Psoas muscle (tissue), 8 donors: Measurements from ENCODE around the gene FGFRL1. TPM values are rescaled to one million over a fixed set of nuclear protein-coding genes. Genes with fewer than 3 reads are reported as not detected.
"Not testable (repeated sequence)": the region's sequence is repeated elsewhere in the genome, so short reads cannot be mapped to it uniquely, and the experiment has no call there.

Experiments used
- ATAC-seq, 4 donors: fragments of 200-7000 bp; cut with Tn5 transposase; one replicate each; pipeline ENCODE4 v1.9.1; 2020; ENCODE audit warnings: moderate library complexity in 3 of 4, mild to moderate bottlenecking in 2 of 4
- DNase-seq, 2 donors: peaks; one replicate each; pipeline ENCODE4 v3.0.0-alpha.2; 2020
- H3K27ac ChIP-seq: fragments of 200-600 bp; one replicate; pipeline ENCODE4 v1.8.0; 2022
- H3K27me3 ChIP-seq, 3 donors: fragments of 200-600 bp in 1 of 3; one replicate each; pipeline versions ENCODE4 v1.6.1 to v1.8.0; 2013 to 2022; ENCODE audit warnings: low read length in 2 of 3, mild to moderate bottlenecking in 2 of 3, moderate library complexity in 1 of 3; ENCODE audit not compliant: insufficient read depth in 3 of 3
- H3K36me3 ChIP-seq, 2 donors: fragments of 200-600 bp in 1 of 2; one replicate each; pipeline versions ENCODE4 v1.6.1 to v1.8.0; 2013 to 2022; ENCODE audit warnings: low read depth in 1 of 2, mild to moderate bottlenecking in 1 of 2, moderate library complexity in 1 of 2; ENCODE audit not compliant: insufficient read depth in 1 of 2
- H3K4me1 ChIP-seq: fragments of 200-600 bp; one replicate; pipeline ENCODE4 v1.8.0; 2022
- H3K4me3 ChIP-seq: fragments of 200-600 bp; one replicate; pipeline ENCODE4 v1.8.0; 2022; ENCODE audit warnings: mild to moderate bottlenecking
- H3K9me3 ChIP-seq: fragments of 200-600 bp; one replicate; pipeline ENCODE4 v1.8.0; 2022
- CTCF ChIP-seq: fragments of 200-600 bp; IDR thresholded peaks from one replicate; pipeline ENCODE4 v1.8.0; 2022; ENCODE audit warnings: antibody characterized with exemption
- WGBS, 3 donors: extraction: QIAGEN DNeasy Blood & Tissue Kit; methylation state at CpG; one replicate each; pipeline versions ENCODE4 v1.1.6 to v1.1.7; 2013; 5-methylcytosine and 5-hydroxymethylcytosine counted together
- intact Hi-C, 2 donors: fragments of 100-400 bp; cut with DNase I; formaldehyde crosslinking; loops; one replicate each; pipeline versions ENCODE4 v1.11.0 to v1.14.2; 2022
- polyA plus RNA-seq, 3 donors: library from polyadenylated mRNA; stranded (reverse); fragments of 200-250 nt; gene quantifications; one replicate each; pipeline ENCODE4 v1.2.3, GENCODE V29; 2013
- total RNA-seq, 4 donors: library from RNA; stranded (reverse); fragmentation: NEBNext Ultra II Directional in 2 of 4; extraction: Animal tissue kit (Norgen Biotek cat#: 25700) in 2 of 4; gene quantifications; one replicate each; pipeline versions ENCODE4 v1.2.1 to v1.2.4, GENCODE V29; 2021 to 2023
- donor health status: healthy with polysubstance abuse.
- donor health status: DM: no; HTN: no; CAD: no; lungs with moderate emphysema.
- donor health status: Bipolar disorder and iron deficiency.
- donor health status: healthy.
- donor health status: DM: yes; HTN: yes; CAD: no.
- donor health status: DM: no; HTN: no; CAD: no.
- donor health status: DM: no; HTN: no; CAD: no.
- donor health status: DM: yes; HTN: yes; CAD: no.

Gene FGFRL1
- total and polyA plus RNA-seq, 7 donors: 9.8 to 41.2 (median 15.5) TPM

DNA sequence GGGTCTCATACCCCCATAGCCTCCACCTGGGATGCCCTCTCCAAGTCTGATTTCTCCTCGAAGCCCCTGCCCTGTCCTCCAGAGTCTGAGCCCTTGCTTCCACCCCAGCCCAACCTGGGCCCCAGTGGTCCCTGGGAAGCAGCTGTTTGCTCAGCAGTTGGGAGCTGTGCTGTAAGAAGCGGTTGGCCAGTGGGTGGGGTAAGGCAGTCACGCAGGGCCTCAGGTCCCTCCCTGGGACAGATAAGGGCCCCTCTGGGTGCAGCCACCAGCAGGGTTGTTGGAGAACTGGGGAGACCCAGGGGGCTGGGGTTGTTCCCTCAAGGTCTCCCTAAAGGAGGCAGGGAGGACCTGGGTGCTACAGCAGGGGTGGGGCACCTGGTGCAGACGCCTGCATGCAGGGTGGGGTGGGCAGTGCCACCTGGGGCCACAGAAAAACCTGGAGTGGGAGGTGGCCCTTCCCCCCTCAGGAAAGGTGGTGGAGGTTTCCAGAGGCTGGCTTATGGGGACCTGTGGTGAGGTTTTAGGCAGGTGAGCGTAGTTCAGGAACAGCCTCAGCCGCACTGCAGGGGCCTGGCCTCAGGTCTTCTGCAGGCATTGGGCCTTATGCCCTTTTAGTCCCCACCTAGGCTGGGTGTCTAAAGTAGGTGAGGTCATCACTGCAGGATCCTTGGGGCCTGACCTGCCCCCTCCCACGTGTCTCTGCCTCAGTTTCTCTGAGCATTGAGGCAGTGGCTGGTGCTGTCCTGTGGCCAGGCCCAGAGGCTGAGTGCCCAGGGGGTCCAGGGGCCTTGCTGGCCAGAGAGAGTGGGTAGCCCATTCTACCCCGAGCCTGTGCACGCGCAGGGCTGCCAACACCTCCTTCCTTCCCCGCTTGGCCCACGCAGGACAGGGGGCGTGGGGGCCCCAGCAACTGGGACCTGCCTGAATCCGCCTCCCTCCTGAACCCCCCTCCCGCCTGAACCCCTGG is 15.1 kb upstream of the FGFRL1 start:
- TF ChIP-seq CTCF: no peak
- ATAC-seq (no peak), DNase-seq (peak in 1 of 2 donors; percentile 37)
- no peak overlapping the region for H3K4me3 ChIP-seq
- peaks cover 4% of the 10 kb centered on the region for H3K4me1 ChIP-seq
- WGBS, 3 donors: 61 to 76% (median 64%) methylated on average over 13 to 15 of the region's 15 CpGs
- H3K9me3 ChIP-seq: no peaks in the 10 kb centered on the region
- no peak overlapping the region for H3K27ac ChIP-seq
- intact Hi-C loops: loop anchor here in 1 of 2 donors (10.0 kb wide), 1 partner anchor 262 kb away; no protein-coding TSS in a partner anchor
- H3K36me3 ChIP-seq: no peaks in the 10 kb centered on the region
- H3K27me3 ChIP-seq: peaks cover 0 to 53% (median 29%) of the 10 kb centered on the region in 3 donors

DNA sequence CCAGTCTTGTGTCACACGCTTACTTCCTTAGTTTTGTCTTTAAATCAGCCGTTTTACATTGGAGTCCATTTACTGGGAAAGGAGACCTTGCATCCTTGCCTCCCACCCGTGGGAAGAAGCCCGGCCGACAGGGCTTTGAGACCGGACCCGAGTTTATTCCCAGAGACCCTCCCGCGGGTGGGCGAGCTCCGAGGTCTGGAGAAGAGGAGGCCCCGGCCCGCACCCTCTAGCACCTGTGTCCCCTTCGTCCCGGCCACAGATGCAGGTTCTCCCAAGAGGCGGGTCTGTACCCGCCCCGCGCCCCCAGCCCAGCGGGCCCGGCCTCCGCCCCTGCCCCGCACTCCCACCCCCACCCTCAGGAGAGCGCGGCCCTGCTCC is 14.4 kb upstream of the FGFRL1 start:
- intact Hi-C loops: loop anchor here in 1 of 2 donors (10.0 kb wide), 1 partner anchor 262 kb away; no protein-coding TSS in a partner anchor
- WGBS, 3 donors: 3 to 7% (median 4%) methylated on average over 20 to 25 of the region's 25 CpGs
- DNase-seq: no peak
- peaks cover 6% of the 10 kb centered on the region for H3K4me1 ChIP-seq
- peaks cover 0 to 60% (median 32%) of the 10 kb centered on the region in 3 donors for H3K27me3 ChIP-seq
- no peaks in the 10 kb centered on the region for H3K36me3 ChIP-seq
- H3K27ac ChIP-seq: no peak overlapping the region
- peak overlapping the region; percentile 52 for H3K4me3 ChIP-seq
- TF ChIP-seq CTCF: no peak
- ATAC-seq: no peak
- no peaks in the 10 kb centered on the region for H3K9me3 ChIP-seq

GRCh38 chr4:997375-998071 is 13.9 kb upstream of the FGFRL1 start:
- Histone ChIP-seq H3K27ac (no peak overlapping the region), H3K36me3 (no peaks in the 10 kb centered on the region), H3K9me3 (no peaks in the 10 kb centered on the region), H3K27me3 (peaks cover 0 to 65% (median 36%) of the 10 kb centered on the region in 3 donors), H3K4me3 (peak overlapping the region; percentile 52), H3K4me1 (peaks cover 11% of the 10 kb centered on the region)
- intact Hi-C loops: loop anchor here in 1 of 2 donors (10.0 kb wide), 1 partner anchor 263 kb away; no protein-coding TSS in a partner anchor
- 2 to 3% (median 3%) methylated on average over 27 to 68 of the region's 68 CpGs for WGBS, 3 donors
- ATAC-seq (peak; percentile 23 to 48 (median 40)), DNase-seq (no peak)
- no peak for TF ChIP-seq CTCF

- Histone ChIP-seq H3K36me3 (no peaks in the 10 kb centered on the region), H3K4me1 (peaks cover 11% of the 10 kb centered on the region), H3K9me3 (no peaks in the 10 kb centered on the region), H3K27me3 (peaks cover 0 to 72% (median 41%) of the 10 kb centered on the region in 3 donors), H3K27ac (no peak overlapping the region), H3K4me3 (no peak overlapping the region)
- DNase-seq: no peak
- intact Hi-C loops: loop anchor here in 1 of 2 donors (10.0 kb wide), 1 partner anchor 263 kb away; no protein-coding TSS in a partner anchor
- no peak for TF ChIP-seq CTCF
- ATAC-seq: peak in 2 of 4 donors; percentile 6 to 25
- 33 to 37% (median 36%) methylated on average over 7 to 12 of the region's 12 CpGs for WGBS, 3 donors
Measured at GRCh38 chr4:998096-998691, 13.2 kb upstream of the FGFRL1 start.

GRCh38 chr4:999240-999863 is 12.1 kb upstream of the FGFRL1 start:
- intact Hi-C loops: loop anchor here in 1 of 2 donors (10.0 kb wide), 1 partner anchor 265 kb away; no protein-coding TSS in a partner anchor
- peaks cover 0 to 84% (median 50%) of the 10 kb centered on the region in 3 donors for H3K27me3 ChIP-seq
- ATAC-seq, H3K36me3 ChIP-seq, H3K27ac ChIP-seq, DNase-seq, H3K9me3 ChIP-seq, H3K4me3 ChIP-seq: not testable (repeated sequence)
- WGBS, 3 donors: 23 to 36% (median 33%) methylated on average over 14 to 17 of the region's 21 CpGs
- peaks cover 11% of the 10 kb centered on the region for H3K4me1 ChIP-seq
